NCI-H128 (cell line): ENCODE data around the gene ASXL3.

Experiments
- DNase-seq: peaks from one replicate; lab custom pipeline; 2025; ENCODE audit not compliant: unreplicated experiment; lab: John Stamatoyannopoulos, UW

Gene ASXL3

GRCh38 chr18:33712719-33713118 is 134.7 kb downstream of the ASXL3 start:
- DNase-seq, result no peak

- DNase-seq, result no peak
Observed at GRCh38 chr18:33716061-33716683, 138.2 kb downstream of the ASXL3 start.

GRCh38 chr18:33717339-33717738 is 139.3 kb downstream of the ASXL3 start:
- DNase-seq, result no peak

- DNase-seq, result no peak
Observed at GRCh38 chr18:33720133-33720532, 142.1 kb downstream of the ASXL3 start.

GRCh38 chr18:33729556-33729955 is 151.5 kb downstream of the ASXL3 start:
- no peak for DNase-seq

- no peak for DNase-seq
Observed at GRCh38 chr18:33733376-33733775, 155.4 kb downstream of the ASXL3 start.

GRCh38 chr18:33735428-33735827 is 157.4 kb downstream of the ASXL3 start:
- no peak for DNase-seq

GRCh38 chr18:33741760-33742159 is 163.7 kb downstream of the ASXL3 start:
- no peak for DNase-seq

- DNase-seq, result no peak
Observed at GRCh38 chr18:33744032-33744697, 166.1 kb downstream of the ASXL3 start.

- DNase-seq, result peak; percentile 87
Observed at GRCh38 chr18:33745151-33745795, 167.3 kb downstream of the ASXL3 start.

GRCh38 chr18:33745871-33746545 is 168.0 kb downstream of the ASXL3 start:
- DNase-seq, result peak; percentile 97

GRCh38 chr18:33749834-33750233 is 171.8 kb downstream of the ASXL3 start:
- DNase-seq, result peak; percentile 71

GRCh38 chr18:33750366-33750765 is 172.3 kb downstream of the ASXL3 start:
- DNase-seq, result no peak

GRCh38 chr18:33751613-33752221 is 173.7 kb downstream of the ASXL3 start:
- DNase-seq, result peak; percentile 82

- DNase-seq, result no peak
Observed at GRCh38 chr18:33755391-33755790, 177.4 kb downstream of the ASXL3 start.

GRCh38 chr18:33755931-33756560 is 178.0 kb downstream of the ASXL3 start:
- DNase-seq, result peak; percentile 72

GRCh38 chr18:33757037-33757436 is 179.0 kb downstream of the ASXL3 start:
- no peak for DNase-seq

GRCh38 chr18:33761363-33761762 is 183.3 kb downstream of the ASXL3 start:
- DNase-seq, result peak; percentile 48

GRCh38 chr18:33781429-33781828 is 203.4 kb downstream of the ASXL3 start:
- peak; percentile 51 for DNase-seq
